Lower leg skin (tissue), 4 donors: ENCODE results near the gene ARHGAP8. TPM values are rescaled to one million over a fixed set of nuclear protein-coding genes. Genes with fewer than 3 reads are reported as not detected.

ENCODE experiments used
- DNase-seq, 2 donors: peaks; one replicate each; pipeline ENCODE4 v3.0.0-alpha.2; 2019; ENCODE audit warnings: low spot score in 2 of 2
- H3K4me3 ChIP-seq: fragments of 200-600 bp; sonication (generic); 2 replicates; pipeline ENCODE4 v1.5.1; 2017; ENCODE audit warnings: mild to moderate bottlenecking, low read depth; ENCODE audit not compliant: poor library complexity, severe bottlenecking
- CTCF ChIP-seq, 3 donors: fragments of 450-650 bp; IDR thresholded peaks; one replicate each; pipeline ENCODE4 v1.5.1; 2016; ENCODE audit warnings: antibody characterized with exemption in 3 of 3, mild to moderate bottlenecking in 3 of 3, moderate library complexity in 2 of 3
- POLR2A ChIP-seq, 2 donors: fragments of 450-650 bp; IDR thresholded peaks; one replicate each; pipeline ENCODE4 v1.6.1; 2016 to 2017; ENCODE audit warnings: antibody characterized with exemption in 2 of 2, mild to moderate bottlenecking in 1 of 2, moderate library complexity in 1 of 2
- WGBS, 2 donors: methylation state at CpG; one replicate each; pipeline ENCODE4 v1.1.5; 2018; 5-methylcytosine and 5-hydroxymethylcytosine counted together
- intact Hi-C: fragments of 100-400 bp; cut with DNase I; formaldehyde crosslinking; loops from one replicate; pipeline ENCODE4 v1.15.0; 2023; ENCODE audit warnings: low total_unique reads
- total RNA-seq, 4 donors: library from RNA; depleted of rRNA; stranded (reverse); fragments of >200 nt; gene quantifications; one replicate each; pipeline ENCODE4 v1.1.0, GENCODE V29; 2016

ARHGAP8 gene
- total RNA-seq, 4 donors from 2014 or later, result 2.9 to 3.4 (median 3.2) TPM

GRCh38 chr22:44906999-44907644, 154.7 kb downstream of the ARHGAP8 start:
- intact Hi-C loops, result no loop called here
- peak in 1 of 2 donors; percentile 76 for DNase-seq
- WGBS, 2 donors, result 89 to 90% methylated on average over 18 of the region's 18 CpGs
- H3K4me3 ChIP-seq, result no peak overlapping the region
- TF ChIP-seq POLR2A (IDR thresholded peaks at IDR 0.05) (no peak), CTCF (IDR thresholded peaks at IDR 0.05) (no peak)

GRCh38 chr22:44907765-44908737, 155.7 kb downstream of the ARHGAP8 start:
- 80 to 90% methylated on average over 20 to 21 of the region's 21 CpGs for WGBS, 2 donors
- intact Hi-C loops, result no loop called here
- TF ChIP-seq CTCF (IDR thresholded peaks at IDR 0.05), result no peak
- no peak for TF ChIP-seq POLR2A (IDR thresholded peaks at IDR 0.05)
- H3K4me3 ChIP-seq, result no peak overlapping the region
- peak in 1 of 2 donors; percentile 64 for DNase-seq

- H3K4me3 ChIP-seq, result no peak overlapping the region
- peak in 1 of 2 donors; percentile 54 for DNase-seq
- intact Hi-C loops, result no loop called here
- TF ChIP-seq POLR2A (IDR thresholded peaks at IDR 0.05) (no peak), CTCF (IDR thresholded peaks at IDR 0.05) (no peak)
- 88 to 93% methylated on average over 6 of the region's 6 CpGs for WGBS, 2 donors
Measured at GRCh38 chr22:44909241-44909640, 156.9 kb downstream of the ARHGAP8 start.

Other genes with a start within 250 kb of the ARHGAP8 start
- 10 to 100 TPM; 18.7 to 28.4 (median 19.6) TPM for gene PRR5, start 50.4 kb upstream of the ARHGAP8 start, total RNA-seq